ENCODE results near the gene DNAI2. TPM values are rescaled to one million over a fixed set of nuclear protein-coding genes. Genes with fewer than 3 reads are reported as not detected.

Gene DNAI2
- polyA plus RNA-seq, 1 donor from 2014 or later, result not detected

- no peaks in the 10 kb centered on the region for H4K20me1 ChIP-seq (ENCODE audit: insufficient read depth)
- peak overlapping the region; percentile 52 for H3K4me3 ChIP-seq (ENCODE audit: low read length)
- no peaks in the 10 kb centered on the region for H3K27me3 ChIP-seq (ENCODE audit: insufficient read depth, low read depth, low read length)
- no peaks in the 10 kb centered on the region for H3K79me2 ChIP-seq (replicated peaks; ENCODE audit: insufficient read depth, low read length)
- H3K9me3 ChIP-seq (ENCODE audit: low read length), result no peaks in the 10 kb centered on the region
- H3K9me2 ChIP-seq (ENCODE audit: insufficient read depth, low read length), result no peaks in the 10 kb centered on the region
- peak overlapping the region; percentile 32 for H2AFZ ChIP-seq (ENCODE audit: low read depth, low read length)
- H3K27ac ChIP-seq (ENCODE audit: low read length), result no peak overlapping the region
- TF ChIP-seq RAD21 (conservative IDR thresholded peaks at IDR 0.05) (no peak), REST (IDR thresholded peaks at IDR 0.05; ENCODE audit: borderline replicate concordance) (peak; percentile 5)
- H3K4me2 ChIP-seq (ENCODE audit: low read length), result no peak overlapping the region
- H3F3A ChIP-seq (ENCODE audit: insufficient read depth, low read length, poor library complexity, severe bottlenecking), result no peaks in the 10 kb centered on the region
- H3K36me3 ChIP-seq (ENCODE audit: insufficient read depth, low read length), result no peaks in the 10 kb centered on the region
- H3K9ac ChIP-seq (ENCODE audit: low read length), result peak overlapping the region; percentile 51
Observed at GRCh38 chr17:74362069-74362405, 88.0 kb downstream of the DNAI2 start.

- Histone ChIP-seq H3K27me3 (ENCODE audit: insufficient read depth, low read depth, low read length) (no peaks in the 10 kb centered on the region), H3K9me3 (ENCODE audit: low read length) (no peaks in the 10 kb centered on the region), H3K9me2 (ENCODE audit: insufficient read depth, low read length) (no peaks in the 10 kb centered on the region), H3K79me2 (replicated peaks; ENCODE audit: insufficient read depth, low read length) (no peaks in the 10 kb centered on the region), H3K36me3 (ENCODE audit: insufficient read depth, low read length) (no peaks in the 10 kb centered on the region), H3F3A (ENCODE audit: insufficient read depth, low read length, poor library complexity, severe bottlenecking) (no peaks in the 10 kb centered on the region), H4K20me1 (ENCODE audit: insufficient read depth) (no peaks in the 10 kb centered on the region), H3K4me3 (ENCODE audit: low read length) (no peak overlapping the region), H2AFZ (ENCODE audit: low read depth, low read length) (no peak overlapping the region), H3K27ac (ENCODE audit: low read length) (no peak overlapping the region), H3K9ac (ENCODE audit: low read length) (no peak overlapping the region), H3K4me2 (ENCODE audit: low read length) (no peak overlapping the region)
- TF ChIP-seq EZH2 (IDR thresholded peaks at IDR 0.05; ENCODE audit: borderline replicate concordance, insufficient read depth, low read length, poor library complexity, severe bottlenecking) (no peak), EP300 (conservative IDR thresholded peaks at IDR 0.05; ENCODE audit: poor library complexity, severe bottlenecking) (no peak), RAD21 (conservative IDR thresholded peaks at IDR 0.05) (no peak), SMC3 (conservative IDR thresholded peaks at IDR 0.05; ENCODE audit: poor library complexity) (no peak), REST (IDR thresholded peaks at IDR 0.05; ENCODE audit: borderline replicate concordance) (no peak), POLR2AphosphoS5 (IDR thresholded peaks at IDR 0.05) (no peak), CTCF (IDR thresholded peaks at IDR 0.05; ENCODE audit: poor library complexity, severe bottlenecking) (no peak), TAF1 (IDR thresholded peaks at IDR 0.05; ENCODE audit: low read depth) (no peak), MXI1 (conservative IDR thresholded peaks at IDR 0.05; ENCODE audit: poor library complexity, severe bottlenecking) (no peak)
Observed at GRCh38 chr17:74362810-74363498, 88.9 kb downstream of the DNAI2 start.

Other genes with a start within 250 kb of the DNAI2 start
- 307 and 378 TPM in 2 replicates for gene RPL38, start 70.6 kb upstream of the DNAI2 start, polyA plus RNA-seq
- 0.40 and 2.5 TPM in 2 replicates for gene TTYH2, start 60.7 kb upstream of the DNAI2 start, polyA plus RNA-seq
- gene KIF19, start 52.0 kb downstream of the DNAI2 start, polyA plus RNA-seq, result not detected in 2 replicates
- 5.3 and 8.5 TPM in 2 replicates for gene BTBD17, start 87.6 kb downstream of the DNAI2 start, polyA plus RNA-seq
- not detected in 2 replicates for gene GPR142, start 93.3 kb downstream of the DNAI2 start, polyA plus RNA-seq
- 10.8 and 12.8 TPM in 2 replicates for gene GPRC5C, start 157.9 kb downstream of the DNAI2 start, polyA plus RNA-seq
- 0.35 TPM in 1 of 2 replicates, not detected in the other for gene CD300A, start 192.4 kb downstream of the DNAI2 start, polyA plus RNA-seq

Measured in neural cell (in vitro differentiated cells).